SK-N-MC (cell line): ENCODE results near the gene C5AR2.

Experiments used
- EZH2 ChIP-seq: fragments of 200-600 bp; sonication (generic); IDR thresholded peaks from one replicate; pipeline ENCODE4 v1.6.1; 2017; ENCODE audit warnings: antibody characterized with exemption
- FOXP2 ChIP-seq: optimal IDR thresholded peaks from 2 replicates; pipeline ENCODE3; 2011; ENCODE audit warnings: mild to moderate bottlenecking, moderate library complexity; ENCODE audit not compliant: insufficient read depth; ENCODE audit errors: extremely low read length, control extremely low read depth
- POLR2AphosphoS5 ChIP-seq: IDR thresholded peaks from 2 replicates; pipeline ENCODE4 v1.6.1; 2012; ENCODE audit warnings: mild to moderate bottlenecking, low read depth, low read length, borderline replicate concordance

DNA sequence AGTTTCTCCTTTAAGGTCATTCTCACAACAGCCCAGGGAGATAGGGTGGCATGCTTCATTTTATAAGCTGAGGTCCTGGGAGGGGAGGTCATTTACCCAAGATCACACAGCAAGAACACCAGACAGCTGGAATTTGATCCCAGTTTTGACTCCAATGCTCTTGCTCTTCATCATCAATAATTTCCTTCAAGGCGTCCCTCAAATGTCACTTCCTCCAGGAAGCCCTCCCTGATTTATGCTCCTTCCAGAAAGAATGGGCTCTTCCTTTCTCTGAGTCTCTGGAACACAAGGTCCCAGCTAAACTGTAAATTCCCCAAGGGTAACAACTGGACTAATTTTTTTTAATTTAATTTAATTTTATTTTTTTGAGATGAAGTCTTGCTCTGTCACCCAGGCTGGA, 12.4 kb downstream of the C5AR2 start:
- TF ChIP-seq POLR2AphosphoS5 = no peak
- no peak for TF ChIP-seq EZH2
- no peak for TF ChIP-seq FOXP2
